Endometrial microvascular endothelial cells (primary cell): Measurements from ENCODE around the gene TMEM203. TPM values are rescaled to one million over a fixed set of nuclear protein-coding genes. Genes with fewer than 3 reads are reported as not detected.

Source experiments
- in situ Hi-C: cut with HindIII; loops from 2 replicates; pipeline ENCODE4 v1.10.0; 2017; ENCODE audit warnings: low sequenced_read_pairs, low pct_unique_long_range_greater_than_20kb; ENCODE audit errors: inconsistent ontology term
- total RNA-seq: library from RNA; depleted of rRNA; stranded (reverse); fragments of >200 nt; gene quantifications from one replicate; pipeline ENCODE4 v1.2.3, GENCODE V29; 2015; ENCODE audit errors: inconsistent ontology term

Gene TMEM203
- total RNA-seq, 1 donor from 2014 or later: 28.1 TPM

- in situ Hi-C loops: no loop called here
These were observed 16.2 kb upstream of the TMEM203 start for GRCh38 chr9:137221506-137222111.

GRCh38 chr9:137221095-137221505 is 15.7 kb upstream of the TMEM203 start:
- in situ Hi-C loops: no loop called here

GRCh38 chr9:137220317-137221094 is 15.1 kb upstream of the TMEM203 start:
- in situ Hi-C loops: no loop called here

GRCh38 chr9:137219757-137220316 is 14.4 kb upstream of the TMEM203 start:
- in situ Hi-C loops: no loop called here

- in situ Hi-C loops: no loop called here
These were observed 13.4 kb upstream of the TMEM203 start for GRCh38 chr9:137218754-137219271.

GRCh38 chr9:137218212-137218753 is 12.8 kb upstream of the TMEM203 start:
- in situ Hi-C loops: no loop called here

- in situ Hi-C loops: no loop called here
These were observed 12.1 kb upstream of the TMEM203 start for GRCh38 chr9:137217276-137218211.

- in situ Hi-C loops: no loop called here
These were observed 10.9 kb upstream of the TMEM203 start for GRCh38 chr9:137216188-137216965.

- in situ Hi-C loops: no loop called here
These were observed 9.9 kb upstream of the TMEM203 start for GRCh38 chr9:137215196-137215986.

GRCh38 chr9:137214620-137215019 is 9.2 kb upstream of the TMEM203 start:
- in situ Hi-C loops: no loop called here

- in situ Hi-C loops: no loop called here
These were observed 8.0 kb upstream of the TMEM203 start for GRCh38 chr9:137213160-137214060.

- in situ Hi-C loops: no loop called here
These were observed 7.1 kb upstream of the TMEM203 start for GRCh38 chr9:137212520-137212919.

GRCh38 chr9:137211532-137211931 is 6.1 kb upstream of the TMEM203 start:
- in situ Hi-C loops: no loop called here

GRCh38 chr9:137206602-137207001 is 1.2 kb upstream of the TMEM203 start:
- in situ Hi-C loops: no loop called here

GRCh38 chr9:137204731-137205125 is 720 bp downstream of the TMEM203 start:
- in situ Hi-C loops: no loop called here

- in situ Hi-C loops: no loop called here
These were observed 2.5 kb downstream of the TMEM203 start for GRCh38 chr9:137202966-137203365.
